Activated gamma-delta T cell treated with Interleukin-2 at 50 U/mL for 16 hours (primary cell): Measurements from ENCODE around the gene MYEF2.

Experiments
- DNase-seq: peaks from one replicate; pipeline ENCODE4 v3.0.0-alpha.2; 2020

Gene MYEF2

GRCh38 chr15:48143856-48144255 lies 34.2 kb downstream of the MYEF2 start:
- no peak for DNase-seq

GRCh38 chr15:48132874-48133273 lies 45.2 kb downstream of the MYEF2 start:
- no peak for DNase-seq

DNA sequence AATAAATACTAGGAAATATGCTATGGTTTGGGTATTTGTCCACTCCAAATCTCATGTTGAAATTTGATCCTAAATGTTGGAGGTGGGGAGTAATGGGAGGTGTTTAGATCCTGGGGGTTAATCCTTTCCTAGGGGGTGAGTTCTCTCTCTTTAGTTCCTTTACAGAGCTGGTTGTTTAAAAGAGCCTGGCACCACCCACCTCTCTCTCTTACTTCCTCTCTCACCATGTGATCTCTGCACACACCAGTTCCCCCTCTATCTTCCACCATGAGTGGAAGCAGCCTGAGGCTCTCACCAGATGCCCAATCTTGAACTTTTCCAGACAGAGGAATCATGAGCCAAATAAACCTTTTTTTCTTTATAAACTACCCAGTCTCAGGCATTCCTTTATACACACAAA lies 46.8 kb downstream of the MYEF2 start:
- no peak for DNase-seq

DNA sequence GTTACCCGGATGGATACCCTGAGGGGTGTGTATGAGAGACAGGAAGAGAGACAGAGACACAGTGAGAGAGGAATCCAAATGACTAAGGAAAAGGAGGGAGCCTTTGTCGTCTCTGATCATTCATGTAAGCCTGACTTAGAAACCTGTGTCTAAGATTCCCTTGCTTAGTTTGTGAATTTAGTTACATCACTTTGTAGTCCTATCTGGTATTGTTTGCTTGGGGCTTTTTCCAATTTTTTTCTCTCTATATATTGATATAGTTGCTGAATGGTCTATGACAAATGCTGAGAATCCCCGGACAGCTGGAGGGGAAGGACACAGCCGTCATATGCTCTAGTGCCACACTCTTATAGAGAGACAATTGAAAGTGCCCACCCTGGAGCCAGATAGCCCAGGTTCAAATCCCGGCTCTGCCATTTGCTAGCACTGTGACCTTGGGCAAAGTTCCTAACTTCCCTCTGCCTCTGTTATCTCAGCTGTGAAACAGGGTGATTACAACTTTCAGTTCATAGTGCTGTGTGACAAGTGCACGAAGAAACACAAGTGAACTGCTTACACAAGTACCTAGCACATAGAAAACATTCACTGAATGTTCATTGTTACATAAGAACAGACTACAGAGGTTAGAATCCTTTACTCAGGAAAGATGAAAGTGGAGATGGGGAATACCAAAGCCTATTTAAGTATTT lies 51.3 kb downstream of the MYEF2 start:
- no peak for DNase-seq

GRCh38 chr15:48121849-48122248 lies 56.2 kb downstream of the MYEF2 start:
- no peak for DNase-seq

- no peak for DNase-seq
Observed at GRCh38 chr15:48120745-48121144, 57.4 kb downstream of the MYEF2 start, which contains the start of gene SLC24A5. SLC24A5 (plus strand) TSS chr15:48120990; CDS start chr15:48121045, 55 bp downstream.

DNA sequence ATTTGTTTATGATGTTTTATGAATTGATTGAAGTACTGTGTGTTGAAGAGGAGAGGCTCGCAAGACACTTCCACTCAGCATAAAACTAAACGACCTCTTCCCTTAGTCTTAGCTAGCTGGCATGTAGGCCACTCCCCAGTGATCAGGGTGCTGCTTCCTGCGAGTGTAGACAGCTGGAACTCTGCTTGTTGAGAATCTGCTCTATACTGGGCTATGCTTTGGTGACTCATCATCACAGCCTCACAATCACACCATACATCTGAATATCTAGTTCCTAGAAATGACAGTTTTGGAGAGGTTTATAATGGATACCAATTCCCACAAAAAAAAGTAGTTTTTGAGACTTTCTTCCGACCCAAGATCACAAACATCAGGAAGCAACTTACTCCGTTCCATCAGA lies 58.8 kb downstream of the MYEF2 start:
- DNase-seq: no peak

DNA sequence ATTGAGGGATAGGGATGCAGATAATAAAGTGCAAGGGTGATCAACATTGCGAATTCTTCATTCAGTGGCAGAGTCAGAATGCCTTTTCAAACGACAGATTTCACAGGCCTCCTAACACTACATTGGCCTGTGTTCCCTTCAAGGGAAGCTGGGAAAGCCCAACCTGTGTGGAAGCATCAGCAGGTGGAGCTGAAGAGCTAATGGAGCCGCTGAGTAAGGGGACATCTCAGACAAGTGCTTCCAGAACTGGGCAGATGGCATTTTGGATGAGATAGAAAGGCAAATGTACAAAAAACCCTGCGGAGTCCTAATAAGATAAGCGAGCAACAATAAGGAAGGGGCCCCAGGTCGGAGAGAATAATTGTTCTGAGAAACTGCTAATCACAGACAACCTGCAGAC lies 65.9 kb downstream of the MYEF2 start:
- no peak for DNase-seq

- no peak for DNase-seq
Observed at GRCh38 chr15:48109856-48110531, 68.1 kb downstream of the MYEF2 start.

GRCh38 chr15:48109212-48109611 lies 68.9 kb downstream of the MYEF2 start:
- no peak for DNase-seq

GRCh38 chr15:48105936-48106335 lies 72.2 kb downstream of the MYEF2 start:
- no peak for DNase-seq

- DNase-seq: no peak
Observed at GRCh38 chr15:48103647-48104046, 74.4 kb downstream of the MYEF2 start.

GRCh38 chr15:48102167-48102566 lies 75.9 kb downstream of the MYEF2 start:
- DNase-seq: no peak

GRCh38 chr15:48101376-48101961 lies 76.6 kb downstream of the MYEF2 start:
- DNase-seq: no peak

- no peak for DNase-seq
Observed at GRCh38 chr15:48097264-48097663, 80.8 kb downstream of the MYEF2 start.

DNA sequence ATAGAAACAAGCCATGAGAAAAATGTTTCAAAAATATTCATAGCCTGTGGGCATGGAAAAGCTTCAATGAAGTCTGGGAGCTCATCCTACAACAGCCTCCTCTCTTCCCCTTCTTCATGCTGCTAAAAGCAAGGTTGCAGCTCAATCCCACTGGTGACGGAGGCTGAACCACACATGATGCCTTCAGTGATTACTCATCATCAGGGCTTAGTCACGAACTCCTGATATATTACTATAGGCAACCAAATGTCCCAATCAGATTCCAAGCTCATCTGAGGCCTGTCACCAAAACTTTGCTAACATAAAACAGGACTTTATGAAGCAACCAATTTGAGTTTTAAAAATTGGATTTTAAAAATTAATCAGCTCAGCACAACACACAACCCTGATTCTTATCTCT lies 81.3 kb downstream of the MYEF2 start:
- no peak for DNase-seq

GRCh38 chr15:48096355-48096786 lies 81.7 kb downstream of the MYEF2 start:
- DNase-seq: no peak

- DNase-seq: no peak
Observed at GRCh38 chr15:48091522-48091921, 86.6 kb downstream of the MYEF2 start.

DNA sequence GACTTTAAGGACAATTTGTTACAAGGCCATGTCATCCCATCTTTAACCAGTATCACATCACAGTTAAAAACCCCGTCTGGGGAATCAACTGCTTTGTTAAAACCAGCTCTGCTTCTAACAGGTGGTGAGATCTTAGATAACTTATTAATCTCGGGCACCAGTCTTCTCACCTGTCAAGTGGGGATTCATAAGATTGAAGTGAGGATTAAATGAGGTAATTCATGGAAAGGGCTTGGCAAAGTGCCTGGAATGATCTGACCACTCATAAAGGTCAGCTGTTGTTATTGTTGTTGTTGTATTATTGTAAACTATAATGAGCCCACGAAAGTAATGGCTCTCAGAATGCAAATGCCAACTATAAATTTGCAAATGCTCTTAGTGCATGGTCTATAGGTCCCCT lies 87.4 kb downstream of the MYEF2 start:
- no peak for DNase-seq

GRCh38 chr15:48090115-48090514 lies 88.0 kb downstream of the MYEF2 start:
- no peak for DNase-seq

DNA sequence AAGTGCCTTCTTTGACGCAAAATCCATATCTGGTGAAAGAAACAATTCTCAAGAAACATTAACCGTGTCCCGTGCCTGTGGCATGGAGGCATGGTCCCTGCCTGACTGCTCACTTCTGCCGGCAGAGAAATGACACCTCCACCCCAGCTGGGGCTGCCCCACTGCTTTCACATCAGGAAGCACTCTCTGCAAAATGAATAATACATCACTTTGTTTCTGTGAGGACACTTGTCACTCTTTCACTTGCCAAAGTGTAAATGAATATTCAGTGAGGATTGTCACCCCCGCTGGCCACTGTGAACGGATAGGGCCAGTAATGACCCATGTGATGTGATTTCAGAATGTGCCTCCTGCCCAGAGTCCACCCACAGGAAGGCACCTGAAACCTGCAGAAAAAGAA lies 88.4 kb downstream of the MYEF2 start:
- DNase-seq: no peak

DNA sequence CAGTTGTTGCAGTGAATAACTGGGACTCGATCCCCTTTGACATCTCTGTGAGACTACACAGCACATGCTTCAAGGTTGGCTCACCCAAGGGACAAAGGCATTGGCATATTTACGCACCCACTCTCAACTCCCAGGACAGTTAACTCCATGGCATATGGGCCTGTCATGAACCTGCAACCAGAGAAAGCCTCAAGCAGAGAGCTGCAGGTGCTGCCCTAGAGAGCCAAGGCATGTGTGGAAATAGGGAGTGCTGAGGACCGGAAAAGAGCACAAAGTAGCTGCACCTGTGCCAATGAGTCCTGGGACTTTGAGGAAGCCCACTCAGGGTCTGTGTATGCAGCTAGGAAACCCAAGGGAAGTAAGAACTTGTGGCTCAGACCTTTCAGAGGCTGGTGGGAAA lies 90.3 kb downstream of the MYEF2 start:
- DNase-seq: no peak

DNA sequence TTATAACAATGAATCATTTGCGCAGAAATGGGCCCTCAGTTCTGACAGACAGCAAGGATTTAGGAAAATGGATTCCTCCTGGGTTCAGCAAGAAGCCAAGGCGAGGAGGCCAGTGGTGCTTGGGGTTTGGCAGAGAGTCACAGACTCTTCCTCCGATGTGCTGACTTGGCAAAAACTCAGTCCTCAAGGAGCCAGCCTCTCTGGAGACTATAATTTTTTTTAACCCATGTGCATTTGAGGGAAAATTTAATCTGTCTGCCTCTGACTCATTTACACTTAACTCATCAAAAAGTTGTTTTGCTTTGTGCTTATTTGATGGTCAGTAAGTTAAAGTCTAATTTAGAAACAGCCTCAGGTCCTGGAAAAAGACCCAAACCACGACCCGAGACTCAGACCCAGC lies 91.5 kb downstream of the MYEF2 start:
- DNase-seq: no peak

DNA sequence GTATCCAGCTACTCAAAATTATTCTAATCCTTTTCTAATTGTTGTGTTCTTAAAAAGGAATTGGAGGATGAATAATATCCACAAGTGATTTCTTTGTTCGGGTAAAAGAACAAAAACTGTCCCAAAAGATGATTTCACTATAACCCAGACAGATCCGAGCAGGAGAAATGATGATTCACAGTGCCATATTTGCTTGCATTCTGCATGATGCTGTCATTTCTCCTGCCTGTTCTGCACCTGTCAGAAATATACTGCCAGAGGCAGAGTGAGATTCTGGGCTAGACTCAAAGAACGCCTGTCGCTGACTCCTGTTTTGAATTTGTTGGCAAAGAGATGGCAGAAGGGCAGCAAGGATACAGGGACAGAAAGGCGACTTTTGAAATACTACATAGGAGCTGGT lies 92.0 kb downstream of the MYEF2 start:
- no peak for DNase-seq

DNA sequence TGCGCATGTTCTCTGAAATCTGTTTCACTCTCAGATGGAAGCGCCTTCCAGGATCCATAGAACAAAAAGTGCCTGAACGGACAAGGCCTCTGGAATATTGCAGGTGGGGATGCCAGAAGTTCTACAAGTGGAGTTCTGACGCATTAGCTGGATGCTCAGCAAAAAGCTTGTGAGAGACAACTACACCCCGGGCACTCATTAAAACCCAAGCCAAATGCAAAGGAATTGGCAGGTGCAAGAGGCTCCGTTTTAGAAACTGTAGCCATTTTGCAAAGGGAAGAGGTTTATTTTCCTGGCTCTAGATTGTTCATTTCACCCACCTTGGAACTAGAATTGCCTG lies 92.5 kb downstream of the MYEF2 start:
- no peak for DNase-seq
